ENCODE results near the gene ACADVL.

- TF ChIP-seq POLR2A (IDR thresholded peaks at IDR 0.05) (no peak), CTCF (IDR thresholded peaks at IDR 0.05) (no peak)
Measured at GRCh38 chr17:7260151-7260550, 40.4 kb downstream of the ACADVL start.

Data from right lobe of liver (tissue), 4 donors.